ENCODE measurements around the gene TACC2.
"Not testable (repeated sequence)": the region's sequence is repeated elsewhere in the genome, so short reads cannot be mapped to it uniquely, and the experiment has no call there.

TACC2 gene

DNA sequence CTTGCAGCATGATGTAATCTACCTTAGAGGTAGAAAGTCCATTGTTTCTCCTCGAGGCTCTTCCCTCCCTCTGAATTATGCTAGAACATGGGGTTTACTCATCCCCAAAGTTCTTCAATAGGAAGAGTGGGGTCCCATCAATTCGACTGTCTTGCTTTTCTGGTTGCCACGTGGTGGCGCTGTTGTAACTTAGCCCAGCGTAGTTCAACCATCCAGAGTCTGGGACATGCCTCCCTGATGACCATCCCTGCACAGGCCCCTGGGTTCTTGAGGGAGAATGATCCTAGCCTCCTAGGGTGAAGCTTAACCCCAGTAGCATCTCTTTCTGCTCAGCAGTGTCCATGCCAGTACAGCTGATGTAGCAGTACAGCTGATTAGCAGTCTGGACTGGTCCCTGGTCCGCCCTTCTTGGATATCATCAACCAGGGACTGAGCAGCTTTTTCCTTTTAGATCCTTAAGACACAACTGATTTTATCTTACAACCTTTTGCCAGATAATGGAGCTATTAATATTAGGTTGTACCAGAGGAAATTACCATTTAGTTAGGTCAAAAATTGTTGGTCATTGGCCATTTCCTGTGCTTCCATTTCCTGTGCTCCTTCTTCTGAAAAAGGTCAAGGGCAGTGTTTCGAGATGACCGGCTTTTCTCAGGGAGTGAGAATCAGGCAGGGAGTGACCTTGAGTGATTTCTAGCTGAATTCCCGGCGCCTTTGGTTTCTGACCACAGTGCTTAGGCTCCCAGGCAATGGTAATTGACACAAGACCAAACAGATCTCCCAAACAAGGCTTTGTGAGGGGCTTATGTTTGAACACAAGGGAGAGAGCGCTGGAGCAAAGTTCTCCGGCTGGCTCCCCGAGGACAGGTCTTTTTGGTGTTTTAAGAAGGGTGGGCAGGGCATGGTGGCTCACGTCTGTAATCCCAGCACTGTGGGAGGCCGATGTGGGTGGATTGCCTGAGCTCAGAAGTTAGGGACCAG lies 65.4 kb downstream of the TACC2 start:
- Mint-ChIP-seq H3K27ac (no peak overlapping the region), H3K9me3 (peaks cover 7% of the 10 kb centered on the region), H3K4me1 (ENCODE audit: low read depth) (no peaks in the 10 kb centered on the region), H3K36me3 (ENCODE audit: low read depth) (no peaks in the 10 kb centered on the region), H3K27me3 (peaks cover 3% of the 10 kb centered on the region), H3K4me3 (no peak overlapping the region)

DNA sequence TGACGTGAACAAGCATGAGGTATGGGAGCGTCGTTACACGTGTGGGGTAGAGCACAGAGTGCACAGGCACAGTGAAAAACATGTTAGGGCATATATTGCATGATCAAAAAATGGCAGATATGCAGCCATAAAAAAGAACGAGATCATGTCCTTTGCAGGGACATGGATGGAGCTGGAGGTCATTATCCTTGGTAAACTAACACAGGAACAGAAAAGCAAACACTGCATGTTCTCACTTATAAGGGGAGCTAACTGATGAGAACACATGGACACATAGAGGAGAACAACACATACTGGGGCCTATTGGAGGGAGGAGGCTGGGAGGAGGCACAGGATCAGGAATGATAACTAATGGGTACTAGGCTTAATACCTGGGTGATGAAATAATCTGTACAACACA lies 66.3 kb downstream of the TACC2 start:
- H3K27me3 Mint-ChIP-seq: peaks cover 3% of the 10 kb centered on the region
- H3K4me1 Mint-ChIP-seq (ENCODE audit: low read depth): no peaks in the 10 kb centered on the region
- no peak overlapping the region for H3K4me3 Mint-ChIP-seq
- peaks cover 7% of the 10 kb centered on the region for H3K9me3 Mint-ChIP-seq
- H3K36me3 Mint-ChIP-seq (ENCODE audit: low read depth): no peaks in the 10 kb centered on the region
- H3K27ac Mint-ChIP-seq: no peak overlapping the region

DNA sequence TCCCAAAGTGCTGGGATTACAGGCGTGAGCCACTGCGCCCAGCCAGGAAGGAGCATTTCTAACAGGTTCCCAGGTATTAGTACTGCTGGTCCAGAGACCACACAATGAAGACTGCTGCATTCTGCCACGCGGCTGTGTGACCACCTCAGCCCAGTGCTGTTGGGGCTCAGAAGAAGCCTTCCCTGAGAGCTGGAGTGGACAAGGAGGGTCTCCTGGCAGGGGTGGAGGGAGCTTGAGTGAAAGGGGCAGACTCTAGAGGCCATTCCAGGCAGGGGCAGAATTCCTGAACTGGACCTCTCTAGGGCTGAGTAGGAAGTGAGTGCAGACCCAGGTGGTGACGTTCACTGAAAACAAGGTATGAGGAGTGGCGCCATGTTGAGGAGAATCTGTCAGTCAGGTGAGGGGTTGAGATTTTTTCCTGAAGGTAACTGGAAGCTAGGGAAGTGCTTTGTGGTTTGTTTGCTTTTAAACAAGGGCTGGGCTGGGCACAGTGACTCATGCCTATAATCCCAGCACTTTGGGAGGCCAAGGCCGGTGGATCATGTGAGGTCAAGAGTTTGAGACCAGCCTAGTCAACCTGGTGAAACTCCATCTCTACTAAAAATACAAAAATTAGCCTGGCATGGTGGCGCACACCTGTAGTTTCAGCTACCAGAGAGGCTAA lies 67.6 kb downstream of the TACC2 start:
- H3K27ac Mint-ChIP-seq: no peak overlapping the region
- H3K4me3 Mint-ChIP-seq: no peak overlapping the region
- H3K27me3 Mint-ChIP-seq: peaks cover 3% of the 10 kb centered on the region
- no peaks in the 10 kb centered on the region for H3K4me1 Mint-ChIP-seq (ENCODE audit: low read depth)
- peaks cover 7% of the 10 kb centered on the region for H3K9me3 Mint-ChIP-seq
- H3K36me3 Mint-ChIP-seq (ENCODE audit: low read depth): no peaks in the 10 kb centered on the region

DNA sequence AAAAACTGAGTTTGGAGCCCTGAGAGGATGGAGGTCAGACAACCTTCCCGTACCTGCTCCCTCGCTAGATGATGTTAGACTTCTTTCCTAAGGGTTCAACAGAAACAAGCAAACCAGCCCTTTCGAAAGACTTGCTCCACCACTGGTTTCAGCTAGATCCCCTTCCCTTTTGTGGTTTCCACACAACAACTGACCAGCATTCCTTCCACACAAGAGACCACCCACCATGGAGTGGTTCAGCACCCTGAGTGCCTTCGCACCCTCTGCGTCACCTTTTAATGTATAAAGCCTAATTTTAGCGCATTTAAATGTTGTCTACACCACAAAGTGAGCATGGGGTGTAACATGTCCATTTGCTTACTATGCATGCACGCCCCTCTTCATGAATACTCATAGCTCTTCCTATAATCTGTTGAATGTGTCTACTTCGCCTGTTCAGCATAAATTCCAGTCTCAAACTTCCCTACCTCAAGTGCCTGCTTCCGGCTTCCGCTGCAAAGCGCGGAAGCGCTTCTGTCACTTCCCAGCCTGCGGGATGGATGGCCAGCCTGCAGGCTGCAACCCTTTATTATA lies 69.0 kb downstream of the TACC2 start:
- peaks cover 6% of the 10 kb centered on the region for H3K9me3 Mint-ChIP-seq
- no peaks in the 10 kb centered on the region for H3K4me1 Mint-ChIP-seq (ENCODE audit: low read depth)
- H3K4me3 Mint-ChIP-seq: no peak overlapping the region
- H3K36me3 Mint-ChIP-seq (ENCODE audit: low read depth): no peaks in the 10 kb centered on the region
- peaks cover 2% of the 10 kb centered on the region for H3K27me3 Mint-ChIP-seq
- no peak overlapping the region for H3K27ac Mint-ChIP-seq

DNA sequence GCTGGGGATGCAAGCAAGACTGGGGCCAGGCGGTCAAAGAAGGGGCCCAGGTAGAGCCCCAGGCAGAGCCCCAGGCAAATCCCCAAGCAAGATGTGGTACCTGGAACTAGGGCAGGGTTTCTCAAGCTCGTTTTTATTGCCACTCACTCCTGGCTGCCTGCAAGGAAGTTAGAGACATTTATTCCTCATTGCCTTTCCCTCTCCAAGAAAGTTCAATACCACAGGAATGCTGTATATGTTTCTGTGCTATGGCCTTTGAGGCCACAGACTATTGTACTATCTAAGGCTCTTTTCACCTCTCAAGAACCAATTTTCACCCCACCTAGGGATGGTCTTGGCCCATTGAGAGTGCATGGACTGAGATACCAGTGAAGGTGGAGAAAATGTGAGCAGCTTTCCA lies 71.3 kb downstream of the TACC2 start:
- Mint-ChIP-seq H3K4me3 (no peak overlapping the region), H3K27me3 (no peaks in the 10 kb centered on the region), H3K4me1 (ENCODE audit: low read depth) (no peaks in the 10 kb centered on the region), H3K9me3 (peaks cover 1% of the 10 kb centered on the region), H3K36me3 (ENCODE audit: low read depth) (no peaks in the 10 kb centered on the region), H3K27ac (no peak overlapping the region)

DNA sequence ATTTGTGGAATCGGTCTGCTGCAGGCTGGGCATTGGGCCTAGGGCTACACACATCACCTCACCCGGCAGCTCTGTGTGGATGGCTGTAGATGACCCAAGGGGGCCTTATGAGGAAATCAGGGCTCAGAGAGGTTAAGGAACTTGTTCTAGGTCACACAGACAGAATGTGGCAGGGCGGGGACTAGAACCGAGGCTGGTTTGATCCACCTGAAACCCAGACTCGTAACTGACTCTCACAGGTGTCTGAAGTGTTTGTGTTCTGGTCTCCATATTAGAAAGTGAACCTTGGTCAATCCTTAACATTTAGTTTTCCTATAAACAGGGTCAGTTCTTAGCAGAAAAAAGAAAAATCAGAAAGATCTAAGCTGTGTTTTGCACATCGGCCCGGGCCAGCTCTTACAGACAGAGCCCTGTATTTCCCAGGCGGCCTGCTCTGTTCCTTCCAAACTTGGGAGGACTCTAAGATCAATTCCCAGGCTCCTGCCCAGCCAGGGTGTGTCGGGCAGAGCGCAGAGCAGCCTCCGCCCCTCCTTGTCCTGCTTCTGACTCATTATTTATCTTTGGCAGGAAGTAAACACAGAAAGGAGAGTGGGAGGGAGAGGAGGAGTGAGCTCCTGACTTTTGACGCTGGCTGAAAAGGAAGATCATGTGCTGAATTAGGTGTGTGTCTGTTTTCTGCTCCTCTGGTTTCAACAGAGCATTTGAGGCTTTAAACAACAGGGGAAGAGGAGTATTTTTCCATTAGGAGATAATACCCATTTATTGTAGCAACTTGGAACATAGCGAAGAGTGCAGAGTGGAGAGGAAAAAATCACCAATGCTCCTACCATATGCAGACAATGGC lies 74.1 kb downstream of the TACC2 start:
- Mint-ChIP-seq H3K27ac (no peak overlapping the region), H3K4me3 (no peak overlapping the region), H3K36me3 (ENCODE audit: low read depth) (no peaks in the 10 kb centered on the region), H3K27me3 (peaks cover 10% of the 10 kb centered on the region), H3K9me3 (no peaks in the 10 kb centered on the region), H3K4me1 (ENCODE audit: low read depth) (no peaks in the 10 kb centered on the region)

DNA sequence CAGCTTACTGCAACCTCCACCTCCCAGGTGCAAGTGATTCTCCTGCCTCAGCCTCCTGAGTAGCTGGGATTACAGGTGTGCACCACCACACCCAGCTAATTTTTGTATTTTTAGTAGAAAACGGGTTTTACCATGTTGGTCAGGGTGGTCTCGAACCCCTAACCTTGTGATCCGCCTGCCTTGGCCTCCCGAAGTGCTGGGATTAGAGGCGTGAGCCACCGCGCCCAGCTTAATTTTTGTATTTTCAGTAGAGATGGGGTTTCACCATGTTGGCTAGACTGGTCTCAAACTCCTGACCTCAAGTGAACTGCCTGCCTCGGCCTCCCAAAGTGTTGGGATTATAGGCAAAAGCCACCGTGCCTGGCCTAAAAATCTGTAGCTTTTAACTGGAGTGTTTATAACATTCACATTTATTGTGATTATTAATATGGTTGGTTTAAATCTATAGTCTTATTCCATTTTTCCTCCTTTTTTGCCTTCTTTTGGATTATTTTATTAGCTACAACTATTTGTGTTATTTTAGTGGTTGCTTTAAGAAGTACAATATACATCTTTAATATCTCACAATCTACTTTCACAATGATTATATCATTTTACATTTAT lies 77.5 kb downstream of the TACC2 start:
- H3K9me3 Mint-ChIP-seq; H3K4me3 Mint-ChIP-seq; H3K27ac Mint-ChIP-seq; H3K36me3 Mint-ChIP-seq (ENCODE audit: low read depth); H3K4me1 Mint-ChIP-seq (ENCODE audit: low read depth): not testable (repeated sequence)
- peaks cover 18% of the 10 kb centered on the region for H3K27me3 Mint-ChIP-seq

DNA sequence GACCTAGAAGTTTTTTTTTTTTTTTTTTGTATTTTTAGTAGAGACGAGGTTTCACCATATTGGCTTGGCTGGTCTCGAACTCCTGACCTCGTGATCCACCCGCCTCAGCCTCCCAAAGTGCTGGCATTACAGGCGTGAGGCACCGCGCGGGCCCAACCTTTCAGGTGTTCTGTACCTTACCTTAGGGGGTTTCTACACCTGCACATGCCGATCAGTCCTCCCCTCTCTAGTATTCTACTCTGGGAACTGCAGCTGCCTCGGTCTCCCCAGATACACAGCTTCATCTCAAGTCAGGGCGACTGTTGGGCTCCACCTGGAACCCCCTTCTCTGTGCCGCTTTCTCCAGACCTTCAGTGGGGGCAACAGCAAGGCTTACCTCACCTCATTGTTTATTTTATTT lies 79.9 kb downstream of the TACC2 start:
- Mint-ChIP-seq H3K27ac (no peak overlapping the region), H3K4me1 (ENCODE audit: low read depth) (no peaks in the 10 kb centered on the region), H3K4me3 (no peak overlapping the region), H3K27me3 (peaks cover 18% of the 10 kb centered on the region), H3K9me3 (no peaks in the 10 kb centered on the region), H3K36me3 (ENCODE audit: low read depth) (no peaks in the 10 kb centered on the region)

DNA sequence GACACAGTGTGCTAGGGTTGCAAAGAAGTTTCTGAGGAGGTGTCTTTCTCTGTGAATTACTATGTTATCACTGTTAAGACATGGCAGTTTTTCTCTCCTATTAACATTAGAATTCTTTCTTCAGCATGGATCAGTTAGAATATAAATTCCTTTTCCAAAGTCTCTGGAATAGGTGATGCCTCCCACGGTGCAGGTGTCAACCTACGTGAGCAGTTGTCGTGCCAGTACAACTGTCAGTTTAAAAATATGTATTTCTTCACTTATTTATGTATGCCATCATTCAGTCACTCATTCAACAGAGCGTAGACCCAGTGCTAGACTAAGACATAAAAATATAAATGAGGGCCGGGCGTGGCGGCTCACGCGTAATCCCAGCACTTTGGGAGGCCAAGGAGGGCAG lies 83.5 kb downstream of the TACC2 start:
- Mint-ChIP-seq H3K9me3 (no peaks in the 10 kb centered on the region), H3K4me3 (no peak overlapping the region), H3K27me3 (peaks cover 12% of the 10 kb centered on the region), H3K4me1 (ENCODE audit: low read depth) (no peaks in the 10 kb centered on the region), H3K27ac (no peak overlapping the region), H3K36me3 (ENCODE audit: low read depth) (no peaks in the 10 kb centered on the region)

DNA sequence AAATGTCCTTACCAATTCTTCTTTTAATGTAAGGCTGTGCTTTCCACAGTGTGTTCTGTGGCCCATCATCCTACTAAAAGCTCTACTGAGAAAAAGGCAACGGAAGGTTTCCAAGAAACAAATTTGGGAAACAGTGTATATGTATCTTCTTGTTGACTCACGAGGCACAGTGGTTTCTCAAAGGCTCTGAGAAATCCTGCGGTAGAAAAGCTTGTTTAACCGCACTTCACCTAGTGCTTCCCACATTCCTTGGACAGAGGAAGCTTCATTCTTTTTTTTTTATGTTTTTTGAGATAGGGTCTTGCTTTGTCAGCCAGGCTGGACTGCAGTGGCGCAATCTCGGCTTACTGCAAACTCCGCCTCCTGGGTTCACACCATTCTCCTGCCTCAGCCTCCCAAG lies 84.5 kb downstream of the TACC2 start:
- H3K36me3 Mint-ChIP-seq (ENCODE audit: low read depth): no peaks in the 10 kb centered on the region
- no peaks in the 10 kb centered on the region for H3K9me3 Mint-ChIP-seq
- H3K4me1 Mint-ChIP-seq (ENCODE audit: low read depth): no peaks in the 10 kb centered on the region
- H3K27me3 Mint-ChIP-seq: peaks cover 9% of the 10 kb centered on the region
- H3K27ac Mint-ChIP-seq: no peak overlapping the region
- H3K4me3 Mint-ChIP-seq: no peak overlapping the region

DNA sequence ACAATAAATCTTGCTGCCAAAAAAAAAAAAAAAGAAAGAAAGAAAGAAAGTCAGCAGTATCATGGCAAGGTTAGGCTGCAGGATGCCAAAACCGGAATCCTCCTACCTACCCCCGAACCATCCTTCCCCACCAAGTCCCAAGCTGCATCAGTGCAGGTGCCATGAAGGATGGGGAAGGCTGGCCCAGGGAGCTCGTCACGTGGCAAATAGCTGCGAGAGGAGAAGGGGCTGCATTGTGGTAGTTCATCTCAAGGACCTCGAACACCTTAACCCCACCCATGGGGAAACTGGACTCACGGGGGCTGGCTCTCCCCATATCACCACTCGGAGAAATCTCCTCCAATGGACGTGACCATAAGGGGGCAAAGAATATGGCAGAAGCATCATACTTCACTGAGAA lies 86.2 kb downstream of the TACC2 start:
- Mint-ChIP-seq H3K27ac (no peak overlapping the region), H3K36me3 (ENCODE audit: low read depth) (no peaks in the 10 kb centered on the region)

DNA sequence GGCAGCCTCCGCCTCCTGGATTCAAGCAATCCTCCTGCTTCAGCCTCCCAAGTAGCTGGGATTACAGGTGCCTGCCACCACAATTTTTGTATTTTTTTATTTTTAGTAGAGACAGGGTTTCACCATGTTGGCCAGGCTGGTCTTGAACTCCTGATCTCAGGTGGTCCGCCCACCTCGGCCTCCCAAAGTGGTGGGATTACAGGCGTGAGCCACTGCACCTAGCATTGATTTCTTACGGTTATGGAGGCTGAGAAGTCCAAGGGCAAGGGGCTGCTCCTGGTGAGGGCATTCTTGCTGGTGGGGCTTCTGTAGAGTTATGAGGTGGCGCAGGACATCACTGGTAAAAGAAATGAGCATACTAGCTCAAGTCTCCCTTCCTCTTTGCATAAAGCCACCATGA lies 86.9 kb downstream of the TACC2 start:
- H3K4me3 Mint-ChIP-seq; H3K9me3 Mint-ChIP-seq; H3K36me3 Mint-ChIP-seq (ENCODE audit: low read depth); H3K4me1 Mint-ChIP-seq (ENCODE audit: low read depth); H3K27me3 Mint-ChIP-seq; H3K27ac Mint-ChIP-seq: not testable (repeated sequence)

More for the DNA sequence above, 86.2 kb downstream of the TACC2 start:
- Mint-ChIP-seq H3K9me3 (no peaks in the 10 kb centered on the region), H3K4me1 (ENCODE audit: low read depth) (no peaks in the 10 kb centered on the region), H3K27me3 (peaks cover 1% of the 10 kb centered on the region), H3K4me3 (no peak overlapping the region)

DNA sequence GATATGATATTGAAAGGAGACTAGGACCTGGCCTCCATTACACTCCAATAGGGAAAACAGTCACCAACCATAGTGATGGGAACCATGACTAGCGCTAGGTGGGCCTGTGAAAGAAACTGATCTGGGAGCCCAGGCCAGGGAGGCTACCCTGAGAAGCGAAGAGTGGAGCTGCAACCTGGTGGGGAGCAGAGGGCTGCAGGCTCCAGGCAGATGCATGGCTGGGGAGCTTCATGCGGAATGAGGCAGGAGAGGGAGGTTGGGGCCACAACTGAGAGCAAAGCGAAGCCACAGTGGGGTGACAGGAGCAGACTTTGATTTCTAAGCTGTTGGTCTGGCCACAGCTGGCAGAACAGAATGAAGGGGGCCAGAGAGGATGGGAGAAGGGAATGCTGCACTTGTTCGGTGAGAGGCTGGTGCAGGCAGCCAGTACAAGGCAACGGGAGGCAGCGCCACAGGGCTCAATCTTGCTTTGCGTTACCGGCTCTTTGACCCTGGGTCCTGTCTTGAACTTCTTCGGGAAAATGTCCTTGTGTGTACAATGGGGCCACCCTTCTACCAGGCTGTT lies 88.4 kb downstream of the TACC2 start:
- Mint-ChIP-seq H3K9me3 (no peaks in the 10 kb centered on the region), H3K27me3 (no peaks in the 10 kb centered on the region), H3K27ac (no peak overlapping the region), H3K4me1 (ENCODE audit: low read depth) (no peaks in the 10 kb centered on the region), H3K36me3 (ENCODE audit: low read depth) (no peaks in the 10 kb centered on the region), H3K4me3 (no peak overlapping the region)

DNA sequence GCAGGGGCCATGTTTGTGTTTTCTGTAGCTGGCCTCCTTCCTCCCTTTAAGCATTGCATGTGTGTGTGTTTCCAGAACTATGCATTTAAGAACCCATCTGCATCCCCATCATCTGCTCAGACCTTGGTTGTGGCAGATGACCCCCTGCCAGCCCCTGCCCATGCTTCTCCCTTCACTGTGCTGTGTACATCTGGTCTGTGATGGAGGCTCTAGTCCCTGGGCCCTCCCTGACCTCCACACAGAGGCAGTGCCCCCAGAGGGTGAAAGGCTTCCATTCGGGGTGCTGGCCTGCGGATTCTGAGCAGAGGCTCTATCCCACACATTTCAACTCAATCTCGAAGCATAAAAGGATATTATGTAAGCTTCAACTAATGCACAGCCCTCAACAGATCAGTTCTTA lies 89.4 kb downstream of the TACC2 start:
- no peaks in the 10 kb centered on the region for H3K9me3 Mint-ChIP-seq
- no peaks in the 10 kb centered on the region for H3K27me3 Mint-ChIP-seq
- H3K4me1 Mint-ChIP-seq (ENCODE audit: low read depth): no peaks in the 10 kb centered on the region
- H3K4me3 Mint-ChIP-seq: no peak overlapping the region
- H3K27ac Mint-ChIP-seq: no peak overlapping the region
- no peaks in the 10 kb centered on the region for H3K36me3 Mint-ChIP-seq (ENCODE audit: low read depth)
